HG03342 (cell line): ENCODE results near the gene FAM210B.
"Not testable (repeated sequence)": the region's sequence is repeated elsewhere in the genome, so short reads cannot be mapped to it uniquely, and the experiment has no call there.

Experiments
- ATAC-seq: cut with Tn5 transposase; IDR thresholded peaks from one replicate; pipeline ENCODE4 v1.9.1; 2021; ENCODE audit warnings: mild to moderate bottlenecking, moderate library complexity; ENCODE audit not compliant: unreplicated experiment

FAM210B gene, protein sequence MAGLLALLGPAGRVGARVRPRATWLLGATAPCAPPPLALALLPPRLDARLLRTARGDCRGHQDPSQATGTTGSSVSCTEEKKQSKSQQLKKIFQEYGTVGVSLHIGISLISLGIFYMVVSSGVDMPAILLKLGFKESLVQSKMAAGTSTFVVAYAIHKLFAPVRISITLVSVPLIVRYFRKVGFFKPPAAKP

DNA sequence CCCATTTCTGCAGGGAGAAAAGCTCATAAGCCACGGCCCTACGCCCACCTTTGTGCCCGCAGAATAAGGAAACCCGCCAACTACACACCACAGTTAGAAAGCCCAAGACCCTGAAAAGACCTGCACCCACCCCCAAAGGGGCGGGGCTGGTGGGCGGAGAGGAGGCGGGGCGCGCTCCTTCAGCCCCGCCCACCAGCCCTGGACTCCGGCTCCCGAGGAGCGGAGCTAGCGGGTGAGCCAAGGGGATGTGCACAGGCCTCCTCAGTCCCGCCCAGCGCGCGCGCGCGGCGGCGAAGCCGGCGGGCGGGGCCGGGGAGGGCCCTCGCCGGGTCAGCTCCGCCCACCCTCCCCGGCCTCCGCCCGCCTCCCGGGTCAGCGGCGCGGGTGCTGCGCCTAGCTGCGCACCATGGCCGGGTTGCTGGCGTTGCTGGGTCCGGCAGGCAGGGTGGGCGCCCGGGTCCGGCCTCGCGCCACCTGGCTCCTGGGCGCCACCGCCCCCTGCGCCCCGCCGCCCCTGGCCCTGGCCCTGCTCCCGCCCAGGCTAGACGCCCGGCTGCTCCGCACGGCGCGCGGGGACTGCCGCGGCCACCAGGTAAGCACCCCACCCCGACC is at the start of gene FAM210B:
Gene FAM210B (plus strand): TSS at position 375 of the 612 bp plus-strand sequence. CDS start 32 bp downstream, at position 407.
- peak; percentile 97 for ATAC-seq

- no peak for ATAC-seq
These were observed 42.7 kb upstream of the FAM210B start for GRCh38 chr20:56316051-56316450.

DNA sequence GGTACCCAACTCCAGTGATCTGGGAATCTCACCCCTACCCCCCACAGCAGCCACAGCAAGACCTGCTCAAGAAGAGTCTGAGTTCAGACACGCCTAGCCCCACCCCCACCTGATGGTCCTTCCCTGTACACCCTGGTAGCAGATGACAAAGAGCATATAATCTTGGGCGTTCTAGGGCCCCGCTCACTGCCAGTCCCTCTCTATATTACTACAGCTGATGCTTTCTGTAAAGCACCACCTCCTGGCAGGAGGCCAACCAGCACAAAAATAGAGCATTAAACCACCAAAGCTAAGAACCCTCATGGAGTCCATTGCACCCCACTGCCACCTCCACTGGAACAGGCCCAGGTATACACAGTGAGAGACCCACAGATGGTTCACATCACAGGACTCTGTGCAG is 42.3 kb upstream of the FAM210B start:
- ATAC-seq: no peak

DNA sequence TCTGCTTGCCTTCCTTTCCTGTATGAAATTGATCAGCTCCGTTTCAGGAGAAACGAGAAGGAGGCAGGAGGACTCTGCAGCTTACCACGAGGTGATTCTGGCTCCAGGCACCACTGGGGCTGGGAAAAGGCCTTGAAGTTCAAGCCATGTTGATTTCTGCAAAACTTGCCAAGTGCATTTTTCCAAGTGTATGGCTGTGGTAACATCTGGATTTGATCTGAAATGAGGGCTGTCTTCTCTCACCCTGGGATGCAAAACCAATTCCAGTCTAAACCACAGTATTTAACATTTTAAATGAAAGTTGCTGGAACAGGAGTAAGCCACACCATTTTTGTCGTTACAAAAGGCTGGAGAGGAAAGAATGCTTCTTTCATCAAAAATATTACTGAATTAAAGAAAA is 36.1 kb upstream of the FAM210B start:
- ATAC-seq: no peak

DNA sequence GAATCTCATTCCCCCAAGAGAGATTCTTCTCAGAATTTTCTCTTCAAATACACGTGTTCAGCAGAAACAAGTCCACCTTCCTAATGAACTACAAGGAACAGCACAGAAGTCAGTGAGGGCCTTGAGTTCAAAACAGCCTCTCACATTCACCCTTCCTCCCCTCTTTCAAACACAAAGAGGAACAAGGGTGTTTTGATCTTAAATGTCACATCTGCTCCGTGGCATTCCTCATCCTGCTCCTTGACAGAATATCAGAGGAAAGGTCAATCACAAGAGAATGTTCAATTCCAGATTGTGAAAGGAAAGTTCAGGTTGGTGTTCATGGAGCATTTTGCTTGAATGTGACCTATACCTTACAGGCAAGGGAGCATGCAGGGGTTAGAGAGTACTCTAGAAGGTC is 35.6 kb upstream of the FAM210B start:
- no peak for ATAC-seq

DNA sequence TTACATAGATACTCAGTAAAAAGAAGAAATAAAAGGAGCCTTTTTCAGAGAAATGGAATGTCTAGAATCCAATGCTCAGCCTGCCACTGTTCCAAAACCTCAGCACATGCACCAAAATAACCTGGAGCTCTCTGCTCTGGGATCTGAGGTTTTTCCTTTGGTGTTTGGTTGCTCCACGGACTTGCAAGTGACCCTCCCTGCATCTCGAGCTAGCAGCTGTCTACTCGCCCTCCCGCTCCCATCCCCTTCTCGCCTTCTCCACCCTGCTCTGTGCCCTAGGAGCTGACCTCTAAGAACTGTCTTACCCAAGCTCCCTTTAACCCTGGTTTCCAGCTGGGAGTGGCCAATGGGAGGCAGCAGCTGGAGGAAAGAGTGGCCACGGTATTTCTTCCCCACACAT is 35.1 kb upstream of the FAM210B start:
- ATAC-seq: no peak

DNA sequence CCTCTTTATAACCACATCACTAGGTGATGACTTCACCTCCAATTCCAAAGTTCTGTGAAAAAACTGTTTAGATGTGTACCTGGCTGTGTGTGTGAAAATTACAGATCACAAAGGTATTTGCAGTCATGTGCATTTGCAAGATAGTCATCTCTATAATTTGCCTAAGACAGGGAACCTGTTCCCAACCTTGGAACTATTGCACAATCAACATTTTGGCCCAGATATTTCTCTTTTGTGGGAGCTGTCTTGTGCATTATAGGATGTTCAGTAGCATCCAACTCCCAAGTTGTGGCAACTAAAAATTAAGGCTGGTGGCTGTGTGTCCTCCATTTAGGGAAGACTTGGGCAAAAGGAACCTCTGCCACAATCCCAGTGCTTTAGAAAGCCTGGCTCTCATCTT is 34.0 kb upstream of the FAM210B start:
- ATAC-seq: no peak

- ATAC-seq: no peak
These were observed 29.9 kb upstream of the FAM210B start for GRCh38 chr20:56328861-56329260.

DNA sequence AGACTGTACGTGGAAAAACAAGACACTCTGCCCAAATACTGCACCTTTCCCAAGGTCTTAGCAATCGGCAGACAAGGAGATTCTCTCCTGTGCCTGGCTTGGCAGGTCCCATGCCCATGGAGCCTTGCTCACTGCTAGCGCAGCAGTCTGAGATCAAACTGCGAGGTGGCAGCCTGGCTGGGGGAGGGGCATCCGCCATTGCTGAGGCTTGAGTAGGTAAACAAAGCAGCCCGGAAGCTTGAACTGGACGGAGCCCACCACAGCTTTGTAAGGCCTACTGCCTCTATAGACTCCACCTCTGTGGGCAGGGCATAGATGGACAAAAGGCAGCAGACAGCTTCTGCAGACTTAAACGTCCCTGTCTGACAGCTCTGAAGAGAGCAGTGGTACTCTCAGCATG is 22.1 kb upstream of the FAM210B start:
- ATAC-seq: not testable (repeated sequence)

- no peak for ATAC-seq
These were observed 16.0 kb upstream of the FAM210B start for GRCh38 chr20:56342783-56343182.

- ATAC-seq: peak; percentile 88
These were observed 14.9 kb upstream of the FAM210B start for GRCh38 chr20:56343861-56344381.

GRCh38 chr20:56345911-56346310 is 12.9 kb upstream of the FAM210B start:
- ATAC-seq: no peak

DNA sequence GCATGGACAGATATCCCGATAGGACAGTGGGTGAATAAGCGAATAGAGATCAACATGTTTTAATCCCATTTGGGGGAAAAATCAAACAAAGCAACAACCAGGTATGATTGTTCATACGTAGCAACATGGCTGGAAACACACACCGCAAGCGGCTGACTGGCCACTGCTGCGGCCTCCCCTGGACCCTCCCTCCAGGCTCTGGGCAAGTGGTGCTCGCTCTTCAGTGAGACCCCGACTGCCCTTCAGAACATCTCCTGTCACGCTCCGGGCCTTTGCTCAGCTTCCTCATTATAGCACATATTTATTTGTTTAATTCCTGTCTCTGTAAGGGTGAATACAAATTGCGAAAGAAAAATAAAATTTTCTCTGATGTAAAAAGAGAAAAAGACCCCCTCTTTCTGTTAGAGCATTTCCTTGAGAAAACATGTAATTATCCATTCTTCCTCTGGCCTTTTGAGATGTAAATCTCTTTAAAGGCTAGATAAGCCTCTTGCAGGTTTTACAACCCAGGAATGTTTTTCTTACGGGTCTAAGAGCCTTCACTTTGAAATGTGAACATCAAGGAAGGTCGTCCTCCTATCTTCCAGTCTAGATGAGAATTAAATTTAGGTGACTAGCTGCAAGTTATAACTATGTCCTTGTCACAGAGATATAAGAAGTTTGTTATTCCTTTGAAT is 11.0 kb upstream of the FAM210B start:
- no peak for ATAC-seq

- ATAC-seq: no peak
These were observed 10.5 kb upstream of the FAM210B start for GRCh38 chr20:56348305-56348693.

GRCh38 chr20:56348746-56349145 is 10.0 kb upstream of the FAM210B start:
- no peak for ATAC-seq

GRCh38 chr20:56350842-56351241 is 7.9 kb upstream of the FAM210B start:
- ATAC-seq: no peak

- no peak for ATAC-seq
These were observed 6.3 kb upstream of the FAM210B start for GRCh38 chr20:56352345-56353055.

- no peak for ATAC-seq
These were observed 5.4 kb upstream of the FAM210B start for GRCh38 chr20:56353356-56353755.

DNA sequence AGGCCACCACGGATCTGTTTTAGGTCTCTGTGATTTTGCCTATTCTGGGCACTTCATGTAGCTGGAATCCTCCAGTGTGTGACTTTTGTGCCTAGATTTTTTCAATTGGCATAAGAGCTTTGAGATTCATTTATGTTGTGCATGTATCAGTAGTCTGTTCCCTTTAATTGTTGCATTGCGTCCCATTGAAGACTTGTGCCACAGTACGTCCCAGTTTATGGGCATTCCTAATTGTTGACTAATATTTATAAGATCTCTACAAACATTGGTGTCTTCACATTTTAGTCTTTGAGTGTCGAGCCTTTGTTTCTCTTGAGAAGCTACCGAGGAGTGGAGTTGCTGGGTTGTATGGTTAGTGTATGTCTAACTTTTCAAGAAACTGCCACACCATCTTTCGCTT is 704 bp upstream of the FAM210B start:
- no peak for ATAC-seq

GRCh38 chr20:56359212-56360132 is 698 bp downstream of the FAM210B start:
- peak; percentile 36 for ATAC-seq
